T-helper 22 cell (primary cell): ENCODE data around the gene ROGDI.

Source experiments
- DNase-seq: peaks from one replicate; pipeline ENCODE4 v3.0.0-alpha.2; 2020; ENCODE audit warnings: low read depth

ROGDI gene

GRCh38 chr16:4801962-4802658 lies at the start of gene ROGDI:
Gene ROGDI (minus strand): TSS chr16:4802633. CDS start chr16:4802571, 62 bp downstream.
- DNase-seq = peak; percentile 83

GRCh38 chr16:4850211-4850610 lies 47.8 kb upstream of the ROGDI start:
- DNase-seq = no peak

GRCh38 chr16:4847774-4848587 lies 45.5 kb upstream of the ROGDI start:
- DNase-seq = peak; percentile 20

GRCh38 chr16:4846901-4847773 lies 44.7 kb upstream of the ROGDI start, which contains the start of the genes GLYR1 and UBN1:
Gene GLYR1 (minus strand): TSS chr16:4847288. CDS start chr16:4847265, 23 bp downstream.
Gene UBN1 (plus strand): TSS chr16:4847481. CDS start chr16:4852918, 5,437 bp downstream.
- DNase-seq = peak; percentile 98

- no peak for DNase-seq
These were observed 44.1 kb upstream of the ROGDI start for GRCh38 chr16:4846503-4846900.

GRCh38 chr16:4840984-4841383 lies 38.6 kb upstream of the ROGDI start:
- no peak for DNase-seq

- DNase-seq = no peak
These were observed 37.5 kb upstream of the ROGDI start for GRCh38 chr16:4839942-4840341.

- no peak for DNase-seq
These were observed 35.5 kb upstream of the ROGDI start for GRCh38 chr16:4837733-4838501.

- no peak for DNase-seq
These were observed 34.3 kb upstream of the ROGDI start for GRCh38 chr16:4836727-4837126.

- DNase-seq = no peak
These were observed 31.2 kb upstream of the ROGDI start for GRCh38 chr16:4833584-4833983.

GRCh38 chr16:4832698-4833343 lies 30.4 kb upstream of the ROGDI start:
- no peak for DNase-seq

- no peak for DNase-seq
These were observed 29.2 kb upstream of the ROGDI start for GRCh38 chr16:4831616-4832015.

GRCh38 chr16:4830408-4830807 lies 28.0 kb upstream of the ROGDI start:
- DNase-seq = no peak

- no peak for DNase-seq
These were observed 26.3 kb upstream of the ROGDI start for GRCh38 chr16:4828567-4829321.

GRCh38 chr16:4826980-4827379 lies 24.5 kb upstream of the ROGDI start:
- DNase-seq = no peak

GRCh38 chr16:4826526-4826925 lies 24.1 kb upstream of the ROGDI start:
- no peak for DNase-seq

GRCh38 chr16:4825196-4825595 lies 22.8 kb upstream of the ROGDI start:
- DNase-seq = no peak

- no peak for DNase-seq
These were observed 18.2 kb upstream of the ROGDI start for GRCh38 chr16:4820652-4821051.

- no peak for DNase-seq
These were observed 12.2 kb upstream of the ROGDI start for GRCh38 chr16:4814542-4815173.

- no peak for DNase-seq
These were observed 11.6 kb upstream of the ROGDI start for GRCh38 chr16:4814046-4814445.
